GM12892 (cell line): ENCODE results near the gene RTN4.

Experiments
- DNase-seq: peaks from one replicate; pipeline ENCODE4 v3.0.0; 2011; ENCODE audit not compliant: insufficient read length
- FAIRE-seq: peaks from 2 replicates; lab custom pipeline; 2011; peaks lifted over from hg19 to GRCh38; lab: Jason Lieb, UNC
- POLR2A ChIP-seq: IDR thresholded peaks from 2 replicates; pipeline ENCODE4 v1.6.1; 2011; ENCODE audit warnings: low read depth, low read length, control low read depth
- POLR2AphosphoS5 ChIP-seq: IDR thresholded peaks from 2 replicates; pipeline ENCODE4 v1.6.1; 2011; ENCODE audit warnings: low read depth, low read length, control low read depth
- TAF1 ChIP-seq: IDR thresholded peaks from 2 replicates; pipeline ENCODE4 v1.6.1; 2011; ENCODE audit warnings: low read depth, mild to moderate bottlenecking, control low read depth, low read length, borderline replicate concordance

RTN4 gene

DNA sequence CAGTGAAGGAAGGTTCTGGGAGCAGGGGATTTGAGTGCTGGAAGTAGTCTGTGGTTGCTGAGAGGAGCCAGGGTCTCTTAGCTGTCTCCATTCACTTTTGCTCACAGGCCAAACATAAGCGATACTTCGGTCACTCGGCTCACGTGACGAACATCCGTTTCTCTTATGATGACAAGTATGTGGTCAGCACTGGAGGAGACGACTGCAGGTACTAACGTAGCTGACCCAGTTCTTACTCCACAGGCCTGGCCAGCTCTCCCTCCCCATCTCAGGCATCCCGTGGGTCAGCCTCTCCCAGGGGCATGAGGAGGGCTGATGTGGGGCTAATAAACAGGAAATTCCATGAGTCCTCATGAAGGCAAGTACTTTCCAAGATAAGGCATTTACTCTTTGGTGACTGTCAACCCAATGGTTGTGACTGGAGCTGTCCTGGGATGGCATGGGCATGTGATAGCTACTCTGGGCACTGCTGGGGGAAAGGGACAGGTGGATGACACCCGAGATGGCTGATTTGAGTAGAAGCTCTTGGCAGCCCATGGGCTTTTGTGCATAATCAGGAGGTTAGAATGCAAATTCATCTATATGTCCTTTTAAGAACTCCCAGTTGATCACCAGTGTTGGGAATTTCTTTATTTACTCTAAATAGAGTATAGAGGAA, 81.6 kb downstream of the RTN4 start:
- no peak for FAIRE-seq
- no peak for DNase-seq
- no peak; the same call in 1 of the 2 replicates for TF ChIP-seq POLR2A
- no peak for TF ChIP-seq TAF1
- TF ChIP-seq POLR2AphosphoS5 = no peak

DNA sequence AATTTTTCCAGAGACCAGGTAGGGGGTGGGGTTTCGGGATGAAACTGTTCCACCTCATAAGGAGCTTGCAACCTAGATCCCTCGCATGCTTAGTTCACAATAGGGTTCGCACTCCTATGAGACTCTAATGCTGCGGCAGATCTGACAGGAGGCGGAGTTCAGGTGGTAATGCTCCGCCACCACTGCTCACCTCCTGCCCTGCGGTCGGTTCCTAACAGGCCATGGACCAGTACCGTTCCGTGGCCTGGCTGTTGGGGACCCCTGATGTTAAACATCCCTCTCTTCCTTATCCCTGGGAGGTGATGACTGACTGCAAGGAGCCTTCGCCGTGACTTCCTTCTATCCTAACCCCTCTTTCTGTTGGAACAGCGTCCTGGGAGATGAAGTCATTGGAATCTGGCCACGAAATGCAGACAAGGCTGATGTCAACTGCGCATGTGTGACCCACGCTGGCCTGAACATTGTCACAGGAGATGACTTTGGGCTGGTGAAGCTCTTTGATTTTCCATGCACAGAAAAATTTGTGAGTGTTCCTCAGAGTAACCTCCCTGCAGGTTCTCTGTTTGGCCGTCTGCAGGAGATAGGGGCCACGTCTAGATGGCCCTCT, 82.4 kb downstream of the RTN4 start:
- no peak for FAIRE-seq
- no peak for TF ChIP-seq POLR2A
- no peak for TF ChIP-seq POLR2AphosphoS5
- TF ChIP-seq TAF1 = no peak

DNA sequence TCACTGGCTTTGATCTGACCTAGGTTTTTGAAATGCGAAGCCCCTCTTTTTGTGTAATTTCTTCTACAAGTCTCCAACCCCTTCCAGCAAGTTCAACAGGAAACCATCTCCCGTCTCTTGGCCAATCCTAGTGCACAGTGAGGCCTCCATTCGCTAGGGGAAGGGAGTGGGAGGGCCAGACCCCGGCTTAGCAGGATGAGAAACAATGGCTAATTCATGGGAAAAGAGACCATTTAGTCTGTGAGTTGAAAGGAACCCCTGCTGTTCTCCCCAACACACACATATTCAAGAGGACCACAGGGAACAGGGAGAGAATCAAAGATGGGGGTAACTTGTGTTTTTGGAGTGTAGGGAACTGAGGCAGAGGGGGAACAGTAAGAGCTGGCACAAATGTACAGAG, 83.0 kb downstream of the RTN4 start:
- DNase-seq = no peak
- TF ChIP-seq POLR2A (no peak), POLR2AphosphoS5 (no peak), TAF1 (no peak)
- FAIRE-seq = no peak

More for the DNA sequence above, 82.4 kb downstream of the RTN4 start:
- DNase-seq = no peak

GRCh38 chr2:54966837-54967236, 83.4 kb downstream of the RTN4 start:
- TF ChIP-seq TAF1 (no peak), POLR2A (no peak), POLR2AphosphoS5 (no peak)

DNA sequence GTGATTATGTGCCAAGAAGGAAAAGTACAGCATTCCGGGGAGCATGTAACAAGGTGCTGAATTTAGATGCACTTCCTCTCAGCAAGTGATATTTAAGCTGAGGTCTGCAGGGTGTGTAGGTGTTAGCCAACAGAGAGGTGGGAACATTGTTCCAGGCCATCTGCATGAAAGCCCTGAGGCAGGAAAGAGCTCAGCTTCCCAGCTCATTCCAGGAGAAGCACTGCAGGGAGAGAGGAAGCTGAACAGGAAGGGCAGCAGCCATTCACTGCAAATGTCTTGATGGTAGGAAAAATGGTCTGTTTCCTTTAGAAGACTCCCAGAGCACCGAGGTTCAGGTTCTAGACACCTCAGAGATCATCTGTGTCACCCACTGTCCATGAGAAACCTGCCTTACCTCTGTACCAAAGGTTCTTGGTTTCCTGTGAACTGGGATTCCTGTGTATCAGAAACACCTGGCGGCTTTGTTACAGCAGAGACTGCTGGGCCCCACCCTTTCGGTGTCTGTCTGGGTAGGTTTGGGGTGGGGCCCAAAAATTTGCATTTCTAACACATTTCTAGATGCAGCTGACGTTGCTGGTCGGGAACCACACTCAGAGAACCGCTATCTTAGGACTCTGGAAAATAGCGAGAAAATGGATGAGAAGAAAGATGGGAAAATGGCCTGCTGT, 84.0 kb downstream of the RTN4 start:
- TF ChIP-seq POLR2AphosphoS5 = no peak
- no peak for TF ChIP-seq POLR2A
- no peak for TF ChIP-seq TAF1
- FAIRE-seq (no peak), DNase-seq (no peak)

More at GRCh38 chr2:54966837-54967236, 83.4 kb downstream of the RTN4 start:
- FAIRE-seq (no peak), DNase-seq (no peak)

- no peak for DNase-seq
- no peak for FAIRE-seq
- no peak for TF ChIP-seq POLR2A
- no peak for TF ChIP-seq TAF1
- TF ChIP-seq POLR2AphosphoS5 = no peak
These were observed 84.8 kb downstream of the RTN4 start for GRCh38 chr2:54965425-54965824.

- DNase-seq (no peak), FAIRE-seq (no peak)
- TF ChIP-seq POLR2AphosphoS5 (no peak), TAF1 (no peak), POLR2A (no peak)
These were observed 85.4 kb downstream of the RTN4 start for GRCh38 chr2:54964816-54965215.

- TF ChIP-seq POLR2AphosphoS5 = no peak
- no peak for TF ChIP-seq POLR2A
- no peak for TF ChIP-seq TAF1
- DNase-seq (no peak), FAIRE-seq (no peak)
These were observed 86.0 kb downstream of the RTN4 start for GRCh38 chr2:54964271-54964670.

- TF ChIP-seq TAF1 (no peak), POLR2AphosphoS5 (no peak), POLR2A (no peak)
- no peak for FAIRE-seq
These were observed 86.8 kb downstream of the RTN4 start for GRCh38 chr2:54963476-54963875.

GRCh38 chr2:54962935-54963440, 87.3 kb downstream of the RTN4 start:
- FAIRE-seq (no peak), DNase-seq (no peak)
- TF ChIP-seq POLR2AphosphoS5 (no peak), TAF1 (no peak), POLR2A (no peak)

More at GRCh38 chr2:54963476-54963875, 86.8 kb downstream of the RTN4 start:
- DNase-seq = no peak

DNA sequence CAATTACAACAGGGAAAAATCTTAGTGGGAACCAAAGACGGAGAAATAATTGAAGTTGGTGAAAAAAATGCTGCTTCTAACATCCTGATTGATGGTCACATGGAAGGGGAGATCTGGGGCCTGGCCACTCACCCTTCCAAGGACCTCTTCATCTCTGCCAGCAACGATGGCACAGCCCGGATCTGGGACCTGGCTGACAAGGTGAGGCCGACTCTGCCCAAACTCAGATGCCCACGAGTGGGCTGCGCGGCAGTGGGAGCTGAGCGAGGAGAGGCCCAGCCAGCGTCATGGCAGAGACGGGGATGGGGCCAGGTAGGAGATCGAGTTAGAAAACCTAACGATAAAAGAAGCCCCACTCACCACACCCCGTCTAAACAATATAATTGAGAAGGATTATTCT, 87.7 kb downstream of the RTN4 start:
- DNase-seq (no peak), FAIRE-seq (no peak)
- no peak for TF ChIP-seq POLR2A
- TF ChIP-seq POLR2AphosphoS5 = no peak
- TF ChIP-seq TAF1 = no peak
